CD4-positive, alpha-beta T cell treated with Interleukin-4 for 4 hours (primary cell): Measurements from ENCODE around the gene KIRREL3.

Source experiments
- DNase-seq: peaks from one replicate; pipeline ENCODE4 v3.0.0-alpha.2; 2020

KIRREL3 gene

GRCh38 chr11:126548581-126549550 is 451.7 kb downstream of the KIRREL3 start:
- DNase-seq, result no peak

GRCh38 chr11:126547691-126548090 is 452.9 kb downstream of the KIRREL3 start:
- no peak for DNase-seq

GRCh38 chr11:126547161-126547560 is 453.4 kb downstream of the KIRREL3 start:
- DNase-seq, result no peak

- DNase-seq, result no peak
Measured at GRCh38 chr11:126546694-126547093, 453.9 kb downstream of the KIRREL3 start.

- no peak for DNase-seq
Measured at GRCh38 chr11:126546191-126546590, 454.4 kb downstream of the KIRREL3 start.

- DNase-seq, result no peak
Measured at GRCh38 chr11:126545057-126545555, 455.5 kb downstream of the KIRREL3 start.

GRCh38 chr11:126544108-126545056 is 456.2 kb downstream of the KIRREL3 start:
- no peak for DNase-seq

GRCh38 chr11:126543691-126544090 is 456.9 kb downstream of the KIRREL3 start:
- no peak for DNase-seq

GRCh38 chr11:126542334-126543015 is 458.1 kb downstream of the KIRREL3 start:
- DNase-seq, result no peak

GRCh38 chr11:126538071-126538470 is 462.5 kb downstream of the KIRREL3 start:
- DNase-seq, result no peak

- DNase-seq, result no peak
Measured at GRCh38 chr11:126537492-126537891, 463.1 kb downstream of the KIRREL3 start.

GRCh38 chr11:126534141-126534805 is 466.3 kb downstream of the KIRREL3 start:
- no peak for DNase-seq

- DNase-seq, result no peak
Measured at GRCh38 chr11:126533560-126533959, 467.0 kb downstream of the KIRREL3 start.

- no peak for DNase-seq
Measured at GRCh38 chr11:126530416-126530815, 470.2 kb downstream of the KIRREL3 start.

- DNase-seq, result no peak
Measured at GRCh38 chr11:126529037-126529436, 471.5 kb downstream of the KIRREL3 start.

- no peak for DNase-seq
Measured at GRCh38 chr11:126528075-126528474, 472.5 kb downstream of the KIRREL3 start.

GRCh38 chr11:126527651-126528050 is 472.9 kb downstream of the KIRREL3 start:
- no peak for DNase-seq

- DNase-seq, result no peak
Measured at GRCh38 chr11:126526471-126526870, 474.1 kb downstream of the KIRREL3 start.

- DNase-seq, result no peak
Measured at GRCh38 chr11:126525702-126526101, 474.9 kb downstream of the KIRREL3 start.

GRCh38 chr11:126525216-126525615 is 475.4 kb downstream of the KIRREL3 start:
- no peak for DNase-seq

GRCh38 chr11:126523441-126524205 is 476.9 kb downstream of the KIRREL3 start:
- no peak for DNase-seq
